Esophagus (tissue), 2 donors: Measurements from ENCODE around the gene KTI12. TPM values are rescaled to one million over a fixed set of nuclear protein-coding genes. Genes with fewer than 3 reads are reported as not detected.
"Not testable (repeated sequence)": the region's sequence is repeated elsewhere in the genome, so short reads cannot be mapped to it uniquely, and the experiment has no call there.

Experiments used
- H3K27ac ChIP-seq, 2 donors: one replicate each; pipeline ENCODE4 v1.5.1; 2013; ENCODE audit warnings: low read depth in 2 of 2, mild to moderate bottlenecking in 2 of 2, inconsistent platforms in 1 of 2, low read length in 1 of 2, moderate library complexity in 1 of 2
- H3K27me3 ChIP-seq, 2 donors: one replicate each; pipeline ENCODE4 v1.6.1; 2013; ENCODE audit warnings: low read length in 2 of 2, control low read depth in 1 of 2, mild to moderate bottlenecking in 1 of 2; ENCODE audit not compliant: insufficient read depth in 2 of 2, control insufficient read depth in 1 of 2
- H3K36me3 ChIP-seq, 2 donors: one replicate each; pipeline ENCODE4 v1.6.1; 2013; ENCODE audit warnings: low read length in 1 of 2; ENCODE audit not compliant: control insufficient read depth in 2 of 2, insufficient read depth in 2 of 2
- H3K4me1 ChIP-seq, 2 donors: one replicate each; pipeline ENCODE4 v1.6.1; 2013; ENCODE audit warnings: low read length in 1 of 2; ENCODE audit not compliant: control insufficient read depth in 2 of 2, insufficient read depth in 2 of 2
- H3K4me3 ChIP-seq, 2 donors: one replicate each; pipeline ENCODE4 v1.5.1; 2013; ENCODE audit warnings: low read length in 2 of 2, mild to moderate bottlenecking in 2 of 2, low read depth in 1 of 2, moderate library complexity in 1 of 2
- H3K9me3 ChIP-seq, 2 donors: one replicate each; pipeline ENCODE4 v1.6.1; 2013; ENCODE audit warnings: mild to moderate bottlenecking in 2 of 2, low read depth in 1 of 2, low read length in 1 of 2, moderate library complexity in 1 of 2; ENCODE audit not compliant: control insufficient read depth in 2 of 2, insufficient read depth in 1 of 2
- WGBS, 2 donors: extraction: QIAGEN DNeasy Blood & Tissue Kit; methylation state at CpG; one replicate each; pipeline ENCODE4 v1.1.7; 2013; 5-methylcytosine and 5-hydroxymethylcytosine counted together
- polyA plus RNA-seq, 2 donors: library from polyadenylated mRNA; stranded (reverse); fragments of 200-250 nt; gene quantifications; one replicate each; pipeline ENCODE4 v1.2.3, GENCODE V29; 2013
- donor health status: healthy with polysubstance abuse.
- donor health status: Bipolar disorder and iron deficiency.

The KTI12 gene
- polyA plus RNA-seq, 2 donors = 2.5 to 6.5 TPM

DNA sequence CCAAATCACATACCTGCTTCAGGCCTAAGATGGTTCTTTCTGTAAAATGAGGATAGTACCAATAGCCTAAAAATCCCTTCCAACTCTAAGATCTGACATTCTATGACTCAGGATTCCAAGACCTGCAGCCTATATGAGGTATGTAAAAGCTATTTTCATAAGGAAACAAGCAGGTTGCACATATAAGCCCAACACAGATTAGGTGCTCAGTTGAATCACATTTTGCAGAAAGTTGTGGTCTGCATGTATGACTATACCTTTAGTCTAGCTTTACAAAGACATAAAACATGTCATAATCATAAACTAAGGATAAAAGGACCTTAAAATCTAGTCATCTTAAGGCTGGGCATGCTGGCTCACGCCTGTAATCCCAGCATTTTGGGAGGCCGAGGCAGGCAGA lies 7.3 kb downstream of the KTI12 start:
- Histone ChIP-seq H3K36me3 (peaks cover 2 to 5% of the 10 kb centered on the region in 2 donors), H3K9me3 (no peaks in the 10 kb centered on the region), H3K27ac (no peak overlapping the region), H3K4me3 (no peak overlapping the region), H3K27me3 (no peaks in the 10 kb centered on the region), H3K4me1 (no peaks in the 10 kb centered on the region)
- 93 to 94% methylated on average over 2 of the region's 2 CpGs for WGBS, 2 donors

GRCh38 chr1:52022133-52022532 lies 11.5 kb downstream of the KTI12 start:
- H3K27me3 ChIP-seq = no peaks in the 10 kb centered on the region
- no peaks in the 10 kb centered on the region for H3K4me1 ChIP-seq
- 81 to 84% methylated on average over 2 of the region's 2 CpGs for WGBS, 2 donors
- no peak overlapping the region for H3K4me3 ChIP-seq
- no peak overlapping the region for H3K27ac ChIP-seq
- H3K9me3 ChIP-seq = no peaks in the 10 kb centered on the region
- peaks cover 5 to 10% of the 10 kb centered on the region in 2 donors for H3K36me3 ChIP-seq

- H3K9me3 ChIP-seq = no peaks in the 10 kb centered on the region
- no peaks in the 10 kb centered on the region for H3K36me3 ChIP-seq
- no peak overlapping the region for H3K27ac ChIP-seq
- no peaks in the 10 kb centered on the region for H3K4me1 ChIP-seq
- H3K27me3 ChIP-seq = no peaks in the 10 kb centered on the region
- 81 to 87% methylated on average over 7 of the region's 7 CpGs for WGBS, 2 donors
- H3K4me3 ChIP-seq = no peak overlapping the region
Measured at GRCh38 chr1:52008071-52008809, 25.4 kb downstream of the KTI12 start.

GRCh38 chr1:52007215-52008002 lies 26.2 kb downstream of the KTI12 start:
- no peaks in the 10 kb centered on the region for H3K36me3 ChIP-seq
- WGBS, 2 donors = 23 to 25% methylated on average over 5 of the region's 5 CpGs
- no peak overlapping the region for H3K27ac ChIP-seq
- H3K4me1 ChIP-seq = no peaks in the 10 kb centered on the region
- H3K27me3 ChIP-seq = no peaks in the 10 kb centered on the region
- H3K9me3 ChIP-seq = no peaks in the 10 kb centered on the region
- no peak overlapping the region for H3K4me3 ChIP-seq

DNA sequence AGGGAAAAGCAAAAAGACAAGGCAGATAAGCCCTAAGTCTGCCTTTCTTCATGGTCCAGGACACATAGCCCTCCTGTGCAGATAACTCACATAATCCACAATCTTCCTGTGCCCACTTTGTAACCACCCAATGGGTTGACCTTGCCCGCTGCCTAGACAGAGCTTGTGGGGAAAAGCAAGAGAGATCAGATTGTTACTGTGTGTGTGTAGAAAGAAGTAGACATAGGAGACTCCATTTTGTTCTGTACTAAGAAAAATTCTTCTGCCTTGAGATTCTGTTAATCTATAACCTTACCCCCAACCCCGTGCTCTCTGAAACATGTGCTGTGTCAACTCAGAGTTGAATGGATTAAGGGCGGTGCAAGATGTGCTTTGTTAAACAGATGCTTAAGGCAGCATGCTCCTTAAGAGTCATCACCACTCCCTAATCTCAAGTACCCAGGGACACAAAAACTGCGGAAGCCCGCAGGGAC lies 27.5 kb downstream of the KTI12 start:
- H3K36me3 ChIP-seq, H3K4me1 ChIP-seq, H3K27ac ChIP-seq, H3K27me3 ChIP-seq, H3K9me3 ChIP-seq, H3K4me3 ChIP-seq: not testable (repeated sequence)
- WGBS, 2 donors = 43 to 44% methylated on average over 4 to 5 of the region's 5 CpGs

DNA sequence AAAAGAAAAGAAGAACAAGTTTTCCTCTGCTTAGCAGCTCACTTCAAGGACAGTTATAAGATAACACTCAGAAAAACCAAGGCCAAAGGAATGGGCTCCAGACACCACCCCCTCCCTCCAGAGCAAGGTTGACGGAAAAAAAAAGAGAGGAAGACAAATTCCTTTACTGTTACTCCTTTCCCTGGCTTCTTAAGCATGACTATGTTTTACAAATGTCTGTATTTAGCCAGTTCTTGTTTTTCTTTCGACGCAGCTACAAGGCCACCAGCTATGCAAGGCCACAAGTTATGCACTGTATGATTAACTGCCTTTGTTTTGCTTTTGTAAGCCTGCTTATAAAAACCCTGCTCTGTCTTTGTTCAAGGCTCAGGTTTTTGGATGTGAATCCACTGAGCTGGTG lies 28.1 kb downstream of the KTI12 start:
- H3K27me3 ChIP-seq, H3K9me3 ChIP-seq, H3K4me3 ChIP-seq, H3K36me3 ChIP-seq, H3K27ac ChIP-seq, H3K4me1 ChIP-seq: not testable (repeated sequence)
- 56 to 60% methylated on average over 3 of the region's 3 CpGs for WGBS, 2 donors

DNA sequence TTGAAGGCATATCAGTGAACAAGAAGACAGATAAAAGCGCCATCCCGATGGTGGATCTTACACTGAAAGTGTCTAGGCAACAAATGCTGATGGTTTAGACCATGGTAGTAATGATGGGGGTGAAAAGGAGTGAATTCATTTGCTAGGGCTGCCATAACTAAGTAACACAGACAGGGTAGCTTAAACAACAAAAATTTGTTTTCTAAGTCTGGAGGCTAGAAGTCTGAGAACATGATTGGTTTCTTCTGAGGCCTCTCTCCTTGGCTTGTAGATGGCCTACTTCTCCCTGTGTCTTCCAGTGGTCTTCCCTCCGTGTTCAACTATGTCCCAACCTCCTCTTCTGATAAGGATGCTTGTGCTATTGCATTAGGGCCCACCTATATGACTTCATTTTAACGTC lies 29.7 kb downstream of the KTI12 start:
- H3K4me3 ChIP-seq = no peak overlapping the region
- 59 to 62% methylated on average over 4 of the region's 4 CpGs for WGBS, 2 donors
- no peaks in the 10 kb centered on the region for H3K27me3 ChIP-seq
- no peaks in the 10 kb centered on the region for H3K4me1 ChIP-seq
- H3K9me3 ChIP-seq = no peaks in the 10 kb centered on the region
- no peak overlapping the region for H3K27ac ChIP-seq
- H3K36me3 ChIP-seq = no peaks in the 10 kb centered on the region

DNA sequence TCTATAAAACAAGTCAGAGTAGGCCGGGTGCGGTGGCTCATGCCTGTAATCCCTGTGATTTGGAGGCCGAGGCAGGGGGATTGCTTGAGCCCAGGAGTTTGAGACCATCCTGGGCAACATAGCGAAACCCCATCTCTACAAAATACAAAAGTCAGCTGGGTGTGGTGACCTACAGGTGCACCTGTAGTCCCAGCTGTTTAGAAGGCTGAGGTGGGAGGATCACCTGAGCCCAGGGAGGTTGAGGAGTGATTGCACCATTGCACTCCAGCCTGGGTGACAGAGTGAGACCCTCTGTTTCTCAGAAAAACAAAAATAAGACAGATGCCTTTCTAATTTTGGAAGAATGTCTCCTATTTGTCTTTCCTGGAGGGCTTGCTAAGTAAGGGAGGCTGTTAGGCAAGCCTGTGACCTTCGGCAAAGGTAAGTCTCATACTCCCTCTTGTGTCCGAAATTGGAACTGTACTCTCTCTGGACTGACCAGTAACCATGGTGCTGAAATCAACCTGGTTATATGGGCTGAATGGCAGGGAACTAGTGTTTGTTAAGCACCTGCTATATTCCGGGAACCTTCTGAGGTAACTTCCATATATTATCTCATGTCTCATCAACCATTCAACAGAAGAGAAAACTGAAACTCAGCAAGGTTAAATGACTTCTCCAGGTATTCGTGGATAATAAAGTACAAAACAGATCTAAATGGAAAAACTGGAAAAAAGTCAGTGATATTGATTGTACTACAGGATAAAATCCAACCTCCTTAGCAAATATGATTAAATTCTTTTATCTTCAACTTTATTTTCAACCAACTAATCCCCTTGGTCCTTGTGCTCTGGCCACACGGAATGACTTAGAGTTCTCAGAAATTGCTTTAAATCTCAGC lies 31.3 kb downstream of the KTI12 start:
- no peaks in the 10 kb centered on the region for H3K27me3 ChIP-seq
- H3K4me3 ChIP-seq = no peak overlapping the region
- H3K4me1 ChIP-seq = no peaks in the 10 kb centered on the region
- WGBS, 2 donors = 48 to 50% methylated on average over 9 of the region's 9 CpGs
- no peaks in the 10 kb centered on the region for H3K9me3 ChIP-seq
- H3K27ac ChIP-seq = no peak overlapping the region
- H3K36me3 ChIP-seq = no peaks in the 10 kb centered on the region

DNA sequence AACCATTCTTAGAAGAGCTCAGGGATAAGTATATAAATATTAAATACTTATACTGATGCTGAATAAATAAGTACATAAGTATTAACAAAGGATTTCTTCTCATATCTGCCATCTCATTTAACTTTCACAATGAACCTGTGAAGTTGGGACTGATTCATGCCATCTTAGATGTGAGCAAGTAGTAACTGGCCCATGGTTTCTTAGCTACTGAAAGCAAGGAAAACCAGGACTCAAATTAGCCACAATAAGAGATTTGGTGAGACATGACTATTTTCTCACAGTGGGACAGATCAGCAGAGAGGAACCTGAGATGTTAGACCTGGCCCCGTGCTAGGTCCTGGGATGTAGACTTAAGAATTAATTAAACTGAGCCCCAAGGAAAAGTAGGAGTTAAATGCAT lies 34.9 kb downstream of the KTI12 start:
- Histone ChIP-seq H3K36me3 (no peaks in the 10 kb centered on the region), H3K9me3 (no peaks in the 10 kb centered on the region), H3K4me3 (no peak overlapping the region), H3K4me1 (no peaks in the 10 kb centered on the region), H3K27ac (no peak overlapping the region), H3K27me3 (no peaks in the 10 kb centered on the region)
- 64 to 79% methylated on average over 1 of the region's 1 CpG for WGBS, 2 donors
